Omental fat pad (tissue), 4 donors: Measurements from ENCODE around the gene TLR5. TPM values are rescaled to one million over a fixed set of nuclear protein-coding genes. Genes with fewer than 3 reads are reported as not detected.
A peak's percentile ranks its signal among the peaks of the same experiment; 100 is the strongest.

Experiments
- ATAC-seq: fragments of 150-250 bp; one replicate; pipeline ENCODE4 v1.9.1; 2016; ENCODE audit warnings: mild to moderate bottlenecking, moderate library complexity; ENCODE audit not compliant: low FRiP score
- DNase-seq: peaks from one replicate; pipeline ENCODE4 v3.0.0-alpha.2; 2019; ENCODE audit warnings: low spot score
- total RNA-seq, 4 donors: library from RNA; depleted of rRNA; stranded (reverse); fragments of >200 nt; gene quantifications; one replicate each; pipeline ENCODE4 v1.1.0, GENCODE V29; 2016
- TF ChIP-seq, protein P1 (sequence below), 3 donors: fragments of 450-650 bp; IDR thresholded peaks; one replicate each; pipeline ENCODE4 v1.5.1; 2016 to 2017; ENCODE audit warnings: antibody characterized with exemption in 3 of 3, mild to moderate bottlenecking in 3 of 3, moderate library complexity in 2 of 3

TLR5 gene
- total RNA-seq, 4 donors from 2014 or later, result 7.0 to 12.6 (median 10.0) TPM

DNA sequence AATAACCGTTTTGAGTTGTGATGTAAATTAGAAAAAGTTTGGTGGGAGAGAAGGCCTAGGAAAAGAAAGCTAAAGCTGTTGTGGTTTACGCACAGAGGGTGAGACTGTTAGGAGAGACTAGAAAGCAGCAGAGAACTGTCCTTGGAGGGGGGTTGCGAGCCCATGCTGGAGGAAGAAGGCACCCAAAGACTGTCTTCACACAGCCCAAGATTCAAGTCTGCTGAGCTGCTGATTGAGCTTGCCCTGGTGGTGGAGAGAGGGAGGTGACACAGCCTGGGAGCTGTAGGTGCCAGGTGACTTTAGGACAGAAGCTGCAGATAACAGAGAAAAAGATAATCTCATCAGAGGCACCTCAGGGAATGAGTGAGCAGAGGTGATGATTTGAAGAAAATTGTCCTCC, 18.3 kb upstream of the TLR5 start:
- ATAC-seq, result no peak
- DNase-seq, result no peak
- TF ChIP-seq, protein P1, sequence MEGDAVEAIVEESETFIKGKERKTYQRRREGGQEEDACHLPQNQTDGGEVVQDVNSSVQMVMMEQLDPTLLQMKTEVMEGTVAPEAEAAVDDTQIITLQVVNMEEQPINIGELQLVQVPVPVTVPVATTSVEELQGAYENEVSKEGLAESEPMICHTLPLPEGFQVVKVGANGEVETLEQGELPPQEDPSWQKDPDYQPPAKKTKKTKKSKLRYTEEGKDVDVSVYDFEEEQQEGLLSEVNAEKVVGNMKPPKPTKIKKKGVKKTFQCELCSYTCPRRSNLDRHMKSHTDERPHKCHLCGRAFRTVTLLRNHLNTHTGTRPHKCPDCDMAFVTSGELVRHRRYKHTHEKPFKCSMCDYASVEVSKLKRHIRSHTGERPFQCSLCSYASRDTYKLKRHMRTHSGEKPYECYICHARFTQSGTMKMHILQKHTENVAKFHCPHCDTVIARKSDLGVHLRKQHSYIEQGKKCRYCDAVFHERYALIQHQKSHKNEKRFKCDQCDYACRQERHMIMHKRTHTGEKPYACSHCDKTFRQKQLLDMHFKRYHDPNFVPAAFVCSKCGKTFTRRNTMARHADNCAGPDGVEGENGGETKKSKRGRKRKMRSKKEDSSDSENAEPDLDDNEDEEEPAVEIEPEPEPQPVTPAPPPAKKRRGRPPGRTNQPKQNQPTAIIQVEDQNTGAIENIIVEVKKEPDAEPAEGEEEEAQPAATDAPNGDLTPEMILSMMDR (IDR thresholded peaks at IDR 0.05), result no peak

DNA sequence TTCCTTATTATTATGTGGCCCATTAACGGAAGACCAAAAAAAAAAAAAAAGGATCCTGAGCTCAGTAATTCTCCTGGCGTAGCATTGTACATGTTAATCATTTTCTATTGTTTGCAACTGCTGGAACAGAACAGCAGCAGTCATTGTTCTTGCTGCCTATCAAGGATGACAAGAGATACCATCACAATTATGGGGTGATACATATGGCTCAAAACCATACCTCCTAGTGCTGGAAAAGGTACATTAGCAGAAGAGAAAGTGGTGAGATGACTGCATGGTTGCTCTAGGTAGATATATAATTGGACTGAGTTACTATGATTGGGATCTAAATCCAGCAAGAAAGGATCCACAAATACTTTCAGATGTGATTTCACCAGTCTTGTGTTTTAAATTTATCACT, 13.3 kb upstream of the TLR5 start:
- TF ChIP-seq, protein P1 (IDR thresholded peaks at IDR 0.05), result no peak
- DNase-seq (no peak), ATAC-seq (no peak)

DNA sequence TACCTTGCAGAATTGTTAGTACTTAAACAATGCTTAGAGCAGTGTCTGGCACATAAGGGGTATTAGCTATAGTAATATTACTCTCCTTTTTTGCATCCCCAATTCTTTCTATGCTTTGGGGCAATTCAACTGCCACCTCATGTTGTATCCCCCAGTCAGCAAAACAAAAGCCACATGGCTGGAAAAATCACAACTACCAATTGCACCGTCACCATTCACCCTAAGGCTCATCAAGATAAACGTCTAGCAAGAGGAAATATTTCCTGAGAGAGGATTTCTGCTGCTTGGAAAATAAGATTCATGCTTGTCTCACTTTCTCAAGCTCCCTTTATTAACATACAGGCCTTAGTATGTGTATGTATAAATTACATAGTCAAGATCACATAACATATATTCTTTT, 12.1 kb upstream of the TLR5 start:
- DNase-seq (no peak), ATAC-seq (no peak)
- TF ChIP-seq, protein P1 (IDR thresholded peaks at IDR 0.05), result no peak

DNA sequence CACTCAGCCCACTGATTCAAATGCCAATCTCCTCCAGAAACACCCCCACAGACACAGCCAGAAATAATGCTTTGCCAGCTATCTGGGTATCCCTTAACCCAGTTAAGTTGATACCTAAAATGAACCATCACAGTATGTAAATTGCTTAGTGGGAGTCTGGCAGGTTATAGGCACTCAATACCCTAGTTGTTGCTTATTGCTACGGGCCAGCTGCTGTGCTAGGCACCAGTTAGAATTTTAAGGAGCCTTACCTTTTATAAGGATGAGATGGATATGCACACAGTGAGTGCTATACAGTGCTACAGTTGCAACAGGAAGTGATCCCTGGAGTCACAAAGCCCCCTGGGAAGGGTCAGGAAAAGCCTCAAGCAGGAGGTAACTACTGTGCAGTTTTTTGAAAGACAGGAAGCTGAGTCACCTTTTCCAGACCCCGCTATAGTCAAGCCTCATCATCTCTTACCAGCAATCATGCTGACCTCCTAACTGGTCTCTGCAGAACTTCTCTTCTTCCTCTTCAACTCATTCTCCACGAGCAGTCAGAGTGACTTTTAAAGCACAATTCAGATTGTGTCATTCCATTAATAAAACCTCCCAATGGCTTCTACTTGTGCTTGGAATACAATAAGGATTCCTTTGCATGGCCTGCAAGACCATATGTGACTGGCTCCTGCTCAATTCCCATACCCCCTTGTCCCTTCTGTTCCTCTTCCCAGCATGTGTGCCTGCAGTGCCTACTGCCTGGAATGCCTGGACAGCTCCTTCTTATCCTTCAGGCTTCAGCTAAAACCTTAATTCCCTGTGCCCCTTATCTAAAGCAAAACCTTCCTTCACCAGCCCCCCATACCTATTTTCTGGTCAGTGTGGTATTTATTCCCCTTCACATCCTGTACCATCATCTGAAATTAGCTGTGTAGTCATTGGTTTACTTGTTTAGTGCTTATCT, 10.4 kb upstream of the TLR5 start:
- ATAC-seq (peak; percentile 32), DNase-seq (no peak)
- TF ChIP-seq, protein P1 (IDR thresholded peaks at IDR 0.05), result no peak

DNA sequence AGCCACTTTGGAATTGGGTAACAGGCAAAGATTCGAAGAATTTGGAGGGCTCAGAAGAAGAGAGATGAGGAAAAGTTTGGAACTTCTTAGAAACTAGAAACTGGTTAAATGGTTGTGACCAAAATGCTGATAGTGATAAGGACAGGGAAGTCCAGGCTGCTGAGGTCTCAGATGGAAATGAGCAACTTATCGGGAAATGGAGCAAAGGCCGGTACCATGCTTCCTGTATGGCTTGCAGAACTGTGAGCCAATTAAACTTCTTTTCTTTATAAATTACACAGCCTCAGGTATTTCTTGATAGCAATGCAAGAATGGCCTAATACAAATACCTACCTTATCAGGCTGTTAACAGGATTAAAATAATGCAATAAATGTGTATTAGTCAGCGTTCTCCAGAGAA, 9.4 kb upstream of the TLR5 start:
- TF ChIP-seq, protein P1 (IDR thresholded peaks at IDR 0.05), result no peak
- ATAC-seq, result no peak
- DNase-seq, result no peak

DNA sequence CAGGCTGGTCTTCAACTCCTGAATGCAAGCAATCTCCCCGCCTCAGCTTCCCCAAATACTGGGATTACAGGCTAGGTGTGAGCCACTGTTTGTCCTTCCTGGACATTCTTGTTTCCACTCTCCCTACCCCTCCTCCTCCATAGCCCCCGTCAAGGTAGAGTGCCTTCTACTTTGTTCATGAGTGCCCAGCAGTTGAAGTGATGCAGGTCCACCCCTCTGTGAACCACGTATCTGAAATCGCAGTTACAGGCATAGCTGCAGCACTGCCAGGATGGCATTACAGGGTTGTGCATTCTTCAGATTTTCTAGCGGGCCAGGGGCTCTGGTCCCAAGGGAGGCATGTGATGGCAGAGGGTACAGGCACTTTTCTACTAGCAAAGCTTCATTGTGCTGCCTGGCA, 7.4 kb upstream of the TLR5 start:
- DNase-seq (no peak), ATAC-seq (no peak)
- TF ChIP-seq, protein P1 (IDR thresholded peaks at IDR 0.05), result no peak

DNA sequence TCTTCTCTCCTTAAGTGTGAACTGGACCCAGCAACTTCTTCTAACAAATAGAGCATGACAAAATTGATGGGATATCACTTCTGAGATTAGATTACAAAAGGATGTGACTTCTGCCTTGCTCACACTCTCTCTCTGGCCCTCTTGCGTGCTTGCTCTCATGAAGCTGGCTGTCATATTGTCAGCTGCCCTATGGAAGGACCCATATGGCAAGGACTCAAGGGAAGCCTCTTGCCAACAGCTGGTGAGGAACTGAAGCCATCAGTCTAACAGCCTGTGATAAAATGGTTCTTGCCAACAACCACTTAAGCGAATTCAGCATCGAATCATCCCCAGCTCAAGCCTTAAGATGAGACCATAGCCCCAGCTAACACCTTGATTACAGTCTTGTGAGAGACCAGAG, 4.8 kb upstream of the TLR5 start:
- no peak for ATAC-seq
- TF ChIP-seq, protein P1 (IDR thresholded peaks at IDR 0.05), result no peak

More for the DNA sequence above, 4.8 kb upstream of the TLR5 start:
- no peak for DNase-seq
